Mesothelial cell of epicardium (in vitro differentiated cells): ENCODE measurements around the gene NLRX1. TPM values are rescaled to one million over a fixed set of nuclear protein-coding genes. Genes with fewer than 3 reads are reported as not detected.

Experiments used
- DNase-seq, 2 experiments: peaks; one replicate each; pipeline ENCODE4 v3.0.0; 2021; ENCODE audit warnings: low spot score in 2 of 2; ENCODE audit not compliant: unreplicated experiment in 2 of 2
- H3K27ac Mint-ChIP-seq: 2 replicates; pipeline ENCODE4 v1.8.0; 2021; ENCODE audit warnings: mixed read lengths
- H3K27me3 Mint-ChIP-seq: 2 replicates; pipeline ENCODE4 v1.8.0; 2021; ENCODE audit warnings: low read depth, mixed read lengths
- H3K36me3 Mint-ChIP-seq: 2 replicates; pipeline ENCODE4 v1.8.0; 2021; ENCODE audit warnings: mixed read lengths
- H3K4me1 Mint-ChIP-seq: 2 replicates; pipeline ENCODE4 v1.8.0; 2021; ENCODE audit warnings: mixed read lengths
- H3K4me3 Mint-ChIP-seq: 2 replicates; pipeline ENCODE4 v1.8.0; 2021; ENCODE audit warnings: mild to moderate bottlenecking, moderate library complexity, mixed read lengths
- H3K9me3 Mint-ChIP-seq: 2 replicates; pipeline ENCODE4 v1.8.0; 2021; ENCODE audit warnings: mixed read lengths
- total RNA-seq: library from RNA; stranded (reverse); gene quantifications from 3 replicates; pipeline ENCODE4 v1.2.1, GENCODE V29; 2021
- TF ChIP-seq, protein P1 (sequence below): fragments of 200-600 bp; sonication (generic); IDR thresholded peaks from one replicate; pipeline ENCODE4 v1.5.0; 2021; ENCODE audit warnings: antibody characterized with exemption; ENCODE audit not compliant: unreplicated experiment

Gene NLRX1
- total RNA-seq, 1 donor from 2014 or later: 21.9 TPM

DNA sequence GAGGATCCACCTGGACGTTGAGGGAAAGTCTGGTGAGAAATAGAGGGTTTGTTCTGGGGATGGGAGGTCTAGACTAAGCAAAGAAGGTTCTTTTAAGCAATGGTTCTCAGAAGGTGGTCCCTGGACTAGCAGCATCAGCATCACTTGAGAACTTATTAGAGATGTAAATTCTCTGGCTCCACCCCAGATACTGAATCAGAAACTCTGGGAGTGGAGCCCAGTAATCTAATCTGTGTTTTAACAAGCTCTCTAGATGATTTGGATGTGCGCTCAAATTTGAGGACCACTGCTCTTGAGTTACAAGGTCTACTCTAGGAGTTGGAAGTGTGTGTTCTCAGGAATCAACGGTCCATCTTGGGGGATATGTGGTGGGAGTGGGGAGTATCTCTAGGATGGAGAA lies 23.0 kb upstream of the NLRX1 start:
- Mint-ChIP-seq H3K4me1 (peaks cover 2% of the 10 kb centered on the region), H3K36me3 (no peaks in the 10 kb centered on the region), H3K27me3 (peaks cover 56% of the 10 kb centered on the region), H3K9me3 (no peaks in the 10 kb centered on the region), H3K27ac (no peak overlapping the region), H3K4me3 (no peak overlapping the region)
- TF ChIP-seq, protein P1, sequence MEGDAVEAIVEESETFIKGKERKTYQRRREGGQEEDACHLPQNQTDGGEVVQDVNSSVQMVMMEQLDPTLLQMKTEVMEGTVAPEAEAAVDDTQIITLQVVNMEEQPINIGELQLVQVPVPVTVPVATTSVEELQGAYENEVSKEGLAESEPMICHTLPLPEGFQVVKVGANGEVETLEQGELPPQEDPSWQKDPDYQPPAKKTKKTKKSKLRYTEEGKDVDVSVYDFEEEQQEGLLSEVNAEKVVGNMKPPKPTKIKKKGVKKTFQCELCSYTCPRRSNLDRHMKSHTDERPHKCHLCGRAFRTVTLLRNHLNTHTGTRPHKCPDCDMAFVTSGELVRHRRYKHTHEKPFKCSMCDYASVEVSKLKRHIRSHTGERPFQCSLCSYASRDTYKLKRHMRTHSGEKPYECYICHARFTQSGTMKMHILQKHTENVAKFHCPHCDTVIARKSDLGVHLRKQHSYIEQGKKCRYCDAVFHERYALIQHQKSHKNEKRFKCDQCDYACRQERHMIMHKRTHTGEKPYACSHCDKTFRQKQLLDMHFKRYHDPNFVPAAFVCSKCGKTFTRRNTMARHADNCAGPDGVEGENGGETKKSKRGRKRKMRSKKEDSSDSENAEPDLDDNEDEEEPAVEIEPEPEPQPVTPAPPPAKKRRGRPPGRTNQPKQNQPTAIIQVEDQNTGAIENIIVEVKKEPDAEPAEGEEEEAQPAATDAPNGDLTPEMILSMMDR: no peak
- no peak for DNase-seq

DNA sequence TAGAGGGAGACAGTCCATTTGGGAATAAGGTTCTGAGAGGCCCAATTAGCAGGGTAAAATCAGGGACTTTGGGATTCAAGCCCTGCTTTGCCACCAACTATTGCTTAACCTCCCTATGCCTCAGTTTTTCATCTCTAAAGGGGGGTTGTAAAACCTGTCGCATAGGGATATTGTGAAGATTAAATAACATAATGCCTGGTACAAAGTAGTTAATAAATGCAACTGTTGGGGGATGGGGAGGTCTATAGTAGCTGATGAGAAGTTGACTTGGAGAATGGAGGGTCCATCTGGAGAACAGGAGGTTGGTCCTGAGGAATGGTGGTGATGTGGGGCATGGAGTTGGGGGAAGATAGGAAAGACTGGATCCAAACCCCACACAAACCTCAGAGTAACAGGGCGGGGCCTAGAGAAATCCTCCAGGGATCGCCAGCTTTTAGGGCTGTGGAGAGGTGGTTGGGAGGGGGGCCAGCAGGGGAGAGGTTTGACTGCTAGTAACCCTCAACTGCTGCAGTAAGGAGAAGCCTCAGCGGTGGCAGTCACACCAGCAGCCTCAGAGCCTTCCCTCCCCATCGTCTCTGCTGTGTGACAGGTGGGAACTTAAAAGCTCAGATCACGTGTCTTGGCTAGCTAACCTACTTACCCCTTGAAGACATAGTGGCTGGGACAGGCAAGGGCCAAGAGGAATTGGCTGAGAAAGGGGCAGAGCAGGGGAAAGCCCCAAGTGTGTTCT lies 20.8 kb upstream of the NLRX1 start:
- Mint-ChIP-seq H3K27ac (no peak overlapping the region), H3K27me3 (peaks cover 72% of the 10 kb centered on the region)

GRCh38 chr11:119148720-119149017 lies 19.9 kb upstream of the NLRX1 start:
- Mint-ChIP-seq H3K27me3 (peaks cover 75% of the 10 kb centered on the region), H3K4me3 (peak overlapping the region; percentile 54), H3K36me3 (no peaks in the 10 kb centered on the region), H3K9me3 (no peaks in the 10 kb centered on the region), H3K4me1 (peaks cover 2% of the 10 kb centered on the region), H3K27ac (no peak overlapping the region)
- no peak for DNase-seq
- TF ChIP-seq, protein P1: no peak

More for the DNA sequence above, 20.8 kb upstream of the NLRX1 start:
- no peaks in the 10 kb centered on the region for H3K36me3 Mint-ChIP-seq
- TF ChIP-seq, protein P1: no peak
- H3K4me1 Mint-ChIP-seq: peaks cover 2% of the 10 kb centered on the region
- H3K4me3 Mint-ChIP-seq: peak overlapping the region; percentile 54
- no peaks in the 10 kb centered on the region for H3K9me3 Mint-ChIP-seq
- DNase-seq: no peak

- peak within 1 kb of the TSS; percentile 67 for H3K4me3 Mint-ChIP-seq
- no peak within 1 kb of the TSS for H3K27ac Mint-ChIP-seq
- TF ChIP-seq, protein P1: no peak
- peaks cover 80% of the 10 kb centered on the region for H3K27me3 Mint-ChIP-seq
- H3K9me3 Mint-ChIP-seq: no peaks in the 10 kb centered on the region
- peak in 1 of 2 experiments; percentile 54 for DNase-seq
- H3K36me3 Mint-ChIP-seq: no peaks in the 10 kb centered on the region
- peaks cover 2% of the 10 kb centered on the region for H3K4me1 Mint-ChIP-seq
Observed at GRCh38 chr11:119149018-119149785, 19.3 kb upstream of the NLRX1 start, which contains the start of gene ABCG4. Gene ABCG4 (plus strand): TSS chr11:119149052. CDS start chr11:119149966, 914 bp downstream.

DNA sequence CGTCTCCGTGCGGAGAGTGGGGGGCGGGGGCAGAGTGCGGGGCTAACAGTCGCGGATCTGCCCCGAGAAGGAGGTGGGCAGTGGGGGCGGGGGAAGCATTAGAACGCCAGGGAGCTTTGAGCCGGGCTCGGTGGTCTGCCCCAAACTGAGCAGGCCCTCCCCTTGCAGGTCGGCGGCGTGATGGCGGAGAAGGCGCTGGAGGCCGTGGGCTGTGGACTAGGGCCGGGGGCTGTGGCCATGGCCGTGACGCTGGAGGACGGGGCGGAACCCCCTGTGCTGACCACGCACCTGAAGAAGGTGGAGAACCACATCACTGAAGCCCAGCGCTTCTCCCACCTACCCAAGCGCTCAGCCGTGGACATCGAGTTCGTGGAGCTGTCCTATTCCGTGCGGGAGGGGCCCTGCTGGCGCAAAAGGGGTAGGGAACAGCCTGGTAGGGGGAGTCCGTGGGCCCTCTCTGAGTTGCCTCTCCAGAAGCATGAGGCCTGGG lies 18.7 kb upstream of the NLRX1 start:
- TF ChIP-seq, protein P1: no peak
- Mint-ChIP-seq H3K4me3 (peak overlapping the region; percentile 67), H3K36me3 (no peaks in the 10 kb centered on the region), H3K9me3 (no peaks in the 10 kb centered on the region), H3K27ac (no peak overlapping the region), H3K4me1 (peaks cover under 1% of the 10 kb centered on the region), H3K27me3 (peaks cover 84% of the 10 kb centered on the region)
- DNase-seq: no peak
